ENCODE measurements around the gene EIF6. TPM values are rescaled to one million over a fixed set of nuclear protein-coding genes. Genes with fewer than 3 reads are reported as not detected.

The EIF6 gene
- total and polyA plus RNA-seq, 10 donors, result 50.5 to 121 (median 68.0) TPM

DNA sequence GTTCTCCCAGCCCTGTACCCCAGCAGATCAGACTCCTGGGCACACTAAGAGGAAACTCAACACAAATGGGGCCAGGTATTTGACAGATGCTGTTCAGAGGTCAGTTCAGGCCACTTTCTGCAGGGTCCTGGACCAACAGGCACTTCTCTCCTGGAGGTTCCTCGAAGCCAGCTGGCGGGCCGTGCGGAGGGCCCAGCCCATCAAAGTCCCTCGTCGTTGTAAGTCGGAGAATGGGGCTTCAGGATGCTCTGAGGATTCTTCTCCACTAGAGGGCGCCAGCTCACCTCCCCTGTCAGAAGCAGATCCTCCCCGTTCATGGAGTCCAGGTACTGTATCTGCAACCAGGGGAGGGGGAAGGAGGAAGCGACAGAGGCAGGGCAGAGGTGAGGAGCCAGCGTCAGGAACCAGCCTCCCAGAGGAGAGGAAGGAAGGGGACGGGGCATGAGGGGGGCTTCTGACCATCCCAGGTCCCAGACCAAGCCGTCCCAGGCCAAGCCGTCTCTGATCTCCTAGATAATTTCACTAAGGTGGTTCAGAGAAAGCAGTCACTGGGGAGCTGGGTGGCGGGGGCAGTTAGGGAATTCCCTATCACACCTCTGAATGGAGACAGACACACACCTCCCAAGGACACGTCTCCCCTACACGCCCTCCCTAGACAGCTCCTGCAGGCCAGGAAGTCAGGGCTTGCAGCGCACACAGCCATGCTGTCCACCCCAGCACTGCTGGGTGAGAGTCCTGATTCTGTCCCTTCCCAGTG, 19.3 kb upstream of the EIF6 start:
- no peaks in the 10 kb centered on the region for H3K27me3 ChIP-seq (replicated peaks in 1 of 7)
- TF ChIP-seq POLR2A (IDR thresholded peaks at IDR 0.05) (no peak), POLR2AphosphoS5 (IDR thresholded peaks at IDR 0.05) (no peak)
- TF ChIP-seq, protein P1, sequence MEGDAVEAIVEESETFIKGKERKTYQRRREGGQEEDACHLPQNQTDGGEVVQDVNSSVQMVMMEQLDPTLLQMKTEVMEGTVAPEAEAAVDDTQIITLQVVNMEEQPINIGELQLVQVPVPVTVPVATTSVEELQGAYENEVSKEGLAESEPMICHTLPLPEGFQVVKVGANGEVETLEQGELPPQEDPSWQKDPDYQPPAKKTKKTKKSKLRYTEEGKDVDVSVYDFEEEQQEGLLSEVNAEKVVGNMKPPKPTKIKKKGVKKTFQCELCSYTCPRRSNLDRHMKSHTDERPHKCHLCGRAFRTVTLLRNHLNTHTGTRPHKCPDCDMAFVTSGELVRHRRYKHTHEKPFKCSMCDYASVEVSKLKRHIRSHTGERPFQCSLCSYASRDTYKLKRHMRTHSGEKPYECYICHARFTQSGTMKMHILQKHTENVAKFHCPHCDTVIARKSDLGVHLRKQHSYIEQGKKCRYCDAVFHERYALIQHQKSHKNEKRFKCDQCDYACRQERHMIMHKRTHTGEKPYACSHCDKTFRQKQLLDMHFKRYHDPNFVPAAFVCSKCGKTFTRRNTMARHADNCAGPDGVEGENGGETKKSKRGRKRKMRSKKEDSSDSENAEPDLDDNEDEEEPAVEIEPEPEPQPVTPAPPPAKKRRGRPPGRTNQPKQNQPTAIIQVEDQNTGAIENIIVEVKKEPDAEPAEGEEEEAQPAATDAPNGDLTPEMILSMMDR (IDR thresholded peaks at IDR 0.05 in 8 of 11, conservative IDR thresholded peaks at IDR 0.05 in 3 of 11), result peak; percentile 77 to 96 (median 90)
- peaks cover 0 to 51% (median 5%) of the 10 kb centered on the region in 6 donors for H3K36me3 ChIP-seq
- peak; percentile 89 for DNase-seq
- WGBS, 5 donors, result 22 to 56% (median 31%) methylated on average over 9 to 18 of the region's 18 CpGs
- H3K4me3 ChIP-seq, result no peak overlapping the region
- H3K4me1 ChIP-seq, result peaks cover 0 to 13% (median 7%) of the 10 kb centered on the region in 6 donors
- intact Hi-C loops (cut with DNase I; ENCODE audit: low total_unique reads), result loop anchor here (5.0 kb wide), 1 partner anchor 143 kb away; no protein-coding TSS in a partner anchor
- H3K27ac ChIP-seq, result no peak overlapping the region
- no peaks in the 10 kb centered on the region for H3K9me3 ChIP-seq

DNA sequence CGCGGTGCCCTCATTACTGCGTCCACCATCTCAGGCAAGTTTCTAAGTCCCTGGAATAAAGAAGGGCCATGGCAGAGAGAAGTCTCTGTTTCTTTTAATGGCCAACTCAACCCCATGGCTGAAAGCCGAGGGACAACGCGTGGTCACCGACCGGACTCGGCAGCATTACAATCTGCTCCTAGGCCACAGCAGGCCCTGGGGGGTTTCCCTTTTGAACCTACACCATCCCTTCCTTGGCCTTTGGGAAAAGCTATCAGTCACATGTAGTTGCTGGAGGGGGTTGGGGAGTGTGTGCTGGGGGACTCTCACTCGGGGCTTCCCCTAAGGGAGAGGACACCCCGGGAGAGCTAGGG, 18.8 kb upstream of the EIF6 start:
- Histone ChIP-seq H3K4me3 (no peak overlapping the region), H3K9me3 (no peaks in the 10 kb centered on the region), H3K27ac (no peak overlapping the region), H3K27me3 (replicated peaks in 1 of 7) (no peaks in the 10 kb centered on the region), H3K4me1 (peaks cover 0 to 13% (median 7%) of the 10 kb centered on the region in 6 donors), H3K36me3 (peaks cover 0 to 45% (median 4%) of the 10 kb centered on the region in 6 donors)
- TF ChIP-seq POLR2A (IDR thresholded peaks at IDR 0.05), result no peak
- TF ChIP-seq, protein P1 (IDR thresholded peaks at IDR 0.05 in 8 of 11, conservative IDR thresholded peaks at IDR 0.05 in 3 of 11), result no peak
- no peak for TF ChIP-seq POLR2AphosphoS5 (IDR thresholded peaks at IDR 0.05)
- 71 to 86% (median 80%) methylated on average over 11 of the region's 11 CpGs for WGBS, 5 donors
- intact Hi-C loops (cut with DNase I; ENCODE audit: low total_unique reads), result loop anchor here (5.0 kb wide), 1 partner anchor 144 kb away; no protein-coding TSS in a partner anchor
- DNase-seq, result no peak

DNA sequence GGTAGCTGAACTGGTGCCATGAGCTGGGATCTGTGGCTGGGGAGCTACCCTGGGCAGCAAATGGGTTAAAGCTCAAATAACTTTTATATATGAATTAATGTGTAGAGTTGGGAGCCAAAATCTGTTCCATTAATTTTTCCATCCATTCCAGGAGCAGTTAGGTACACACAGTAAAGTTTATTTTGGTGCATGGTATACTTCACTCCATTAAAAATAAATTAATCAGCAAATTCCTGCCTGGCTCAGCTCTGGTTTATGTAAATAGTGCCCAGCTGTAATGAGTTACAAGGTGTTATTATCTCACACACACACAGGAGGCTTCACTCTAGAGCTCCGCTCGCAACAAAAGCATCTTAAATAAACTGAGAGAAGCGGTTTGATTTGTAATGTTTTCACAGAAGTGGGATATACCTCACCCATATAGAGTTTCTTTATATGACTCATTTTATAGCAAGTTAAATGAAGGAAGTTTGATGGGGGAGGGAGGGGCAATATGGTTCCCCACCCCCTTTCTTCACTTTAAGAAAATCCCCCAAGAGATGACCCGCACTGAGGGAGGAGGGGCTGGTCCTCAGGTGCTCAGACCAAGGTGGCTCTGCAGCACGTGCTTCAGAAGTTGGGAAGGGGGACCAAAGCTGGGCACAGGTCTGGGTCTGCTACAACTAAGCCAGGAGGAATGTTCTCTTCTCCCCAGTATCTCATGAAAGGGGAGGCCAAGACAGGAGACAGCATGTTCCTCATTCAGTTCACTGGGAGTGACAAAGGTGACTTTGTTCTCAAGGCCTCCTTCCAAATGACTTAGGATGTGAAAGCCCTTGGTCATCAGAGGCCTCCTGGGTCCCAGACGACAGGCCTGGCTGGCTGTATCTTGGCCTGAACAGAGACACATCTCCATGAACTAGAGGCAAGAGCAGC, 18.1 kb upstream of the EIF6 start:
- TF ChIP-seq POLR2A (IDR thresholded peaks at IDR 0.05), result no peak
- TF ChIP-seq, protein P1 (IDR thresholded peaks at IDR 0.05 in 8 of 11, conservative IDR thresholded peaks at IDR 0.05 in 3 of 11), result no peak
- no peak for TF ChIP-seq POLR2AphosphoS5 (IDR thresholded peaks at IDR 0.05)

More for the DNA sequence above, 18.1 kb upstream of the EIF6 start:
- 86 to 94% (median 90%) methylated on average over 6 of the region's 6 CpGs for WGBS, 5 donors
- Histone ChIP-seq H3K4me3 (no peak overlapping the region), H3K36me3 (peaks cover 0 to 40% (median 4%) of the 10 kb centered on the region in 6 donors), H3K27me3 (replicated peaks in 1 of 7) (no peaks in the 10 kb centered on the region), H3K9me3 (no peaks in the 10 kb centered on the region), H3K27ac (no peak overlapping the region), H3K4me1 (peaks cover 0 to 13% (median 7%) of the 10 kb centered on the region in 6 donors)
- no peak for DNase-seq
- intact Hi-C loops (cut with DNase I; ENCODE audit: low total_unique reads), result loop anchor here (5.0 kb wide), 1 partner anchor 145 kb away; no protein-coding TSS in a partner anchor
